Measurements from ENCODE around the gene LRRC4C. TPM values are rescaled to one million over a fixed set of nuclear protein-coding genes. Genes with fewer than 3 reads are reported as not detected.

Gene LRRC4C
- total and polyA plus RNA-seq, 2 donors (not counting 3 experiments of a cell fraction or from before 2014, with no cell fraction given), result not detected

GRCh38 chr11:40240284-40240683, 1219.2 kb downstream of the LRRC4C start:
- no peak overlapping the region for H2AFZ ChIP-seq (ENCODE audit: low read depth, low read length)
- H3K27ac ChIP-seq (ENCODE audit: insufficient read depth, low read depth, low read length), result no peak overlapping the region
- H3K36me3 ChIP-seq (ENCODE audit: control insufficient read depth in 2 of 2, extremely low read depth in 1 of 2, insufficient read depth in 2 of 2, low read length in 2 of 2), result no peaks in the 10 kb centered on the region
- no peak overlapping the region for H3K4me2 ChIP-seq (ENCODE audit: insufficient read depth, low read length)
- POLR2A ChIA-PET, result no interaction called here
- no peak overlapping the region for H3K4me3 ChIP-seq (replicated peaks in 1 of 3; ENCODE audit: insufficient read depth in 1 of 3, low read depth in 1 of 3, low read length in 3 of 3)
- DNase-seq (ENCODE audit: low read depth, low spot score) (no peak), FAIRE-seq (no peak)
- H3K9ac ChIP-seq (replicated peaks; ENCODE audit: extremely low read depth, insufficient read depth, low read length), result no peak overlapping the region
- no peaks in the 10 kb centered on the region for H3K4me1 ChIP-seq (ENCODE audit: control insufficient read depth, extremely low read depth, insufficient read depth, low read length)
- dilution Hi-C loops (cut with MboI; ENCODE audit: extremely low pct_ligation_motif_present, low sequenced_read_pairs), result no loop called here
- H3K27me3 ChIP-seq (ENCODE audit: control insufficient read depth in 2 of 2, insufficient read depth in 2 of 2, low read length in 2 of 2), result no peaks in the 10 kb centered on the region
- no peaks in the 10 kb centered on the region for H3K9me1 ChIP-seq (replicated peaks; ENCODE audit: control insufficient read depth, extremely low read depth, insufficient read depth, low read length)
- BruUV-seq (replicated peaks), result no TSS peak
- TF ChIP-seq MYC (IDR thresholded peaks at IDR 0.05; ENCODE audit: low read depth, low read length) (no peak), EZH2 (IDR thresholded peaks at IDR 0.05; ENCODE audit: borderline replicate concordance, low read depth, low read length, severe bottlenecking) (no peak)
- intact Hi-C loops (cut with micrococcal nuclease), result no loop called here
- no peaks in the 10 kb centered on the region for H4K20me1 ChIP-seq (replicated peaks; ENCODE audit: control insufficient read depth, extremely low read depth, insufficient read depth, low read length)
- no peaks in the 10 kb centered on the region for H3K79me2 ChIP-seq (ENCODE audit: control insufficient read depth, insufficient read depth, low read length)
- CTCF ChIA-PET, result no interaction called here
- no peaks in the 10 kb centered on the region for H3K9me3 ChIP-seq (replicated peaks; ENCODE audit: control insufficient read depth, insufficient read depth, low read length)

DNA sequence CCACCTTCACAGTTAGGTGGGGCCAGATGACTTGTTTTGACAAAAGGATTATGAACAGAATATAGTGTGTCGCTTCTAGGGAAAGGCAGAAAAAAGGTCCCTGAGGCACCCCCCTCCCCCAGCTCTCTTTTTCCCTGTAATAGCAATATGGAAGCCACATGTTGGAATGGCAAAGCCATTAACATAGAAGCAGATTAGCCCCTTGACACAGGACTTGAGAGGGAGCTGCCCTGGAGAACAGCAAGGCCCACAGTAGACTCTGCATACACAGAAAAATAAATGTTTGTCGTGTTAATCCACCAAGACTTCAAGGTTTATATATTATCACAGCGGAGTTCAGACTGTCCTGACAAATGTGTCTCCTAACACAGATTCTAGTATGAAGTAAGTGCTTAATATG, 1222.9 kb downstream of the LRRC4C start:
- CTCF ChIA-PET, result no interaction called here

More for the DNA sequence above, 1222.9 kb downstream of the LRRC4C start:
- POLR2A ChIA-PET, result no interaction called here
- Histone ChIP-seq H3K36me3 (ENCODE audit: control insufficient read depth in 2 of 2, extremely low read depth in 1 of 2, insufficient read depth in 2 of 2, low read length in 2 of 2) (no peaks in the 10 kb centered on the region), H3K9me3 (replicated peaks; ENCODE audit: control insufficient read depth, insufficient read depth, low read length) (no peaks in the 10 kb centered on the region), H3K9ac (replicated peaks; ENCODE audit: extremely low read depth, insufficient read depth, low read length) (no peak overlapping the region), H4K20me1 (replicated peaks; ENCODE audit: control insufficient read depth, extremely low read depth, insufficient read depth, low read length) (no peaks in the 10 kb centered on the region), H3K27ac (ENCODE audit: insufficient read depth, low read depth, low read length) (no peak overlapping the region), H3K9me1 (replicated peaks; ENCODE audit: control insufficient read depth, extremely low read depth, insufficient read depth, low read length) (no peaks in the 10 kb centered on the region), H3K4me1 (ENCODE audit: control insufficient read depth, extremely low read depth, insufficient read depth, low read length) (no peaks in the 10 kb centered on the region), H3K27me3 (ENCODE audit: control insufficient read depth in 2 of 2, insufficient read depth in 2 of 2, low read length in 2 of 2) (no peaks in the 10 kb centered on the region), H3K4me2 (ENCODE audit: insufficient read depth, low read length) (no peak overlapping the region), H3K79me2 (ENCODE audit: control insufficient read depth, insufficient read depth, low read length) (no peaks in the 10 kb centered on the region), H3K4me3 (replicated peaks in 1 of 3; ENCODE audit: insufficient read depth in 1 of 3, low read depth in 1 of 3, low read length in 3 of 3) (no peak overlapping the region), H2AFZ (ENCODE audit: low read depth, low read length) (no peak overlapping the region)
- no peak for FAIRE-seq
- DNase-seq (ENCODE audit: low read depth, low spot score), result no peak
- dilution Hi-C loops (cut with MboI; ENCODE audit: extremely low pct_ligation_motif_present, low sequenced_read_pairs), result no loop called here
- intact Hi-C loops (cut with micrococcal nuclease), result no loop called here
- BruUV-seq (replicated peaks), result no TSS peak
- TF ChIP-seq CTCF (IDR thresholded peaks at IDR 0.05; ENCODE audit: extremely low read depth in 1 of 2, insufficient read depth in 1 of 2, low read depth in 1 of 2, low read length in 2 of 2) (no peak), GATA2 (IDR thresholded peaks at IDR 0.05; ENCODE audit: insufficient read depth, insufficient read length, low read depth, low read length) (no peak), MAX (IDR thresholded peaks at IDR 0.05; ENCODE audit: insufficient read depth, insufficient read length) (no peak), FOS (IDR thresholded peaks at IDR 0.05; ENCODE audit: borderline replicate concordance, insufficient read depth, low read length) (no peak), POLR2AphosphoS5 (IDR thresholded peaks at IDR 0.05; ENCODE audit: insufficient read depth, low read depth, low read length) (no peak), POLR2A (IDR thresholded peaks at IDR 0.05; ENCODE audit: low read depth, low read length) (no peak), EZH2 (IDR thresholded peaks at IDR 0.05; ENCODE audit: borderline replicate concordance, low read depth, low read length, severe bottlenecking) (no peak), JUN (IDR thresholded peaks at IDR 0.05; ENCODE audit: borderline replicate concordance, insufficient read depth, insufficient read length, low read depth) (no peak), MYC (IDR thresholded peaks at IDR 0.05; ENCODE audit: low read depth, low read length) (no peak)

Data from endothelial cell of umbilical vein (primary cell).